GM04504 (cell line): ENCODE measurements around the gene PABPN1L.

Experiments used
- DNase-seq: peaks from one replicate; pipeline ENCODE4 v3.0.0-alpha.2; 2012; ENCODE audit warnings: low read depth

The PABPN1L gene

DNA sequence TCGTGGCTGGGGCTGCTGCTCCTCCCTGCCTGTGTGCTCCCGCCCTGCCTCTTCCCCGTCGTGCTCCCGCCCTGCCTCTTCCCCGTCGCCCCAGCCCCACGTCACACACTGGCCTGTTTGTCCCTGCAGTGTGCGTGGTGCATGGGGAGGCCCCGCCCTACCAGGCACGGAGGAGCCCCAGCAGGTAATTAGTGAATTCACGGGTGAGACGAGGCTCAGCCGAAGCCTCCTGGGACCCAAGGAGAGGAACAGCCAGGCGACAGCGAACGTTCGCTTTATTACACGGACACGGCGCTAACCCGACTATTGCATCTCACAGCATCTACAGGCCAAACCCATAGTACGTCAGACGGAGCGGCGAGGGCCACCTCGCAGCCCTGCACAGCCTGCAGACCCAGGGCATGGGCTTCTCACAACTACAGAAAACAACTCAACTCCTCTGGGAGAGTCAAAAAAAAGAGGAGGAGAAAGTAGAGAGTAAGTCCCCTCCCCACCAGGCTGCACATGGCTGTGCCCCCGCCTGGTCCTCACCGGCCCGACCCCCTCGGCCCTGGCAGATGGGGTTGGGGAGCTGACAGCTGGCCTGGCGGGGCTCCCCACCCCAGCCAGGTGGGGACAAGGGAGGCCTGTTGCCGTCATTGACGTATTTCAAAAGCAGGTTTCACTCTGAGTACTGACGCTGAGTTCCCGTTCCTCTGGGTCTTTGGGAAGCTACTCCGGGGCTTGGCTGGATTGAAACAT, 4.3 kb upstream of the PABPN1L start:
- no peak for DNase-seq

- no peak for DNase-seq
These were observed 3.2 kb upstream of the PABPN1L start for GRCh38 chr16:88869673-88869980.

DNA sequence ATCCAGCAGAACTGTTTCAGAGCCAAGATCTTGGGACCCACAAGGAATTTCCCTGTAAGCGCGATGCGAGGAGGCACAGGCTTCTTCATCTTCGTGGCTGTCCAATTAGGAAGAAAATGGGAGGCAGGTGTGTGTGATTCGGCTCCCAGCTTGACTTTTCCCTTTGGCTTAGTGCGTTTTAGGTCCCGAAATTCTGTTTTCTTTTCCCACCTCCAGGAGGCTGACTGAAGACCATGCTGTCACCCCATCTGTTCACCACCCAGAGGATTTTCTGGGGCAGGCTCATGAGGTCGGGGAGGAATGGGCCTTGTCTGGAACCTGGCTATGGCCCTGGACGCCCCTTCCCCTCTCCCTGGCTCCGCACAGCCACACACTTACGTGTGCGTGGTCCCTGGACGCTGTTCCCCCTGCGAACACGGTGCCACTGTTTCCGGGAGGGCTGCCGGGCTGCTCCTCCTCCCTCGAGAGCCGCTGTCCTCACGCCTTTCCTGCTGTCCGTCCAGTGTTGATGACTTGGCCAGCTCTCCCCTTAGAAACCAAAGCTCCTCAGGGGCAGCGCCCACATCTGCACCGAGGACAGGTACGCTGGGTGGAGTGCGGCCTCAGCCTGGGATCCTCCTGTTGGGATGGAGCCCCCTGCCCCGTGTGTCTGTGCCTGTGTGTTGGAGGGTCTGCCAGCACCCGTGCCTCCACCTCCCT, 2.7 kb upstream of the PABPN1L start:
- DNase-seq = no peak

- no peak for DNase-seq
These were observed 1.3 kb upstream of the PABPN1L start for GRCh38 chr16:88867581-88868246.

DNA sequence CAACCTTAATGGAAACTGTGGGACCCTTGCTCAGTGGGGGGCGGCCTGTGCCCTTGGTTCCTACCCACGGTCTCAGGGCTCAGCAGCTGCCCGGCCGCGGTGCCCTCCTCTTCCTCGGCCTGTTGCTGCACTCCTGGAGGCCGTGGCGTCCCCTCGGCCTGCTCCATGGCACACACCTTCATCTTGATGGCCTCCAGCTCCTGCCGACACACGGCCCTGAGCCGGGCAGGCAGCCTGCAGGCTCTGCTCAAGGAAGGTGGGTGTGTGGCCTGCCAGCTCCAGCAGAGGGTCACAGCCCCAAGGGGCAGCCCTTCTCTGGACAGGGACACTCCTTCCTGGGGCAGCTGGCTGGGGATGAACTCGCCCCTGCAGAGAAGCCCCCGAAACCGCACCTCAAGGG, 718 bp downstream of the PABPN1L start:
- DNase-seq = no peak

- DNase-seq = no peak
These were observed 1.1 kb downstream of the PABPN1L start for GRCh38 chr16:88865310-88865709.

- no peak for DNase-seq
These were observed 1.9 kb downstream of the PABPN1L start for GRCh38 chr16:88864521-88864920.

- no peak for DNase-seq
These were observed 2.4 kb downstream of the PABPN1L start for GRCh38 chr16:88864099-88864498.

DNA sequence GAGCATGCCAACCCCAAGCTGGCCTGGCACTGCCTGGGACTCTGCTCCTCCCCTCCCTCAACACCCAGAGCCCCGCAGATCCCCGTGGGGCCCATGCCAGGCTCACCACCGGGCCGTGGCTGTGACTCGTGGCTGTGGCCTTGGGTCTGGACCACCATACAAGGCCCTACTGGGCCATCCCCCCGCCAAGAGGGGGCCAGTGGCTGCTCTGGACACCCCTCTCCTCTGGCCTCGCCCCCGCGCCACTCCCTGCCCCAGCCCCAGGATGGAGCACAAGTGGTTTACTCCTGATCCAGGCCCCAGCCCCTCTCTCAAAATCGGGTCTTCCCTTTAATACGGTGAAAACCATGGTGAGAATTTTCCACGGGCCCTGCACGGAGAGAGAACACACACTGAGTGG, 3.0 kb downstream of the PABPN1L start:
- no peak for DNase-seq

DNA sequence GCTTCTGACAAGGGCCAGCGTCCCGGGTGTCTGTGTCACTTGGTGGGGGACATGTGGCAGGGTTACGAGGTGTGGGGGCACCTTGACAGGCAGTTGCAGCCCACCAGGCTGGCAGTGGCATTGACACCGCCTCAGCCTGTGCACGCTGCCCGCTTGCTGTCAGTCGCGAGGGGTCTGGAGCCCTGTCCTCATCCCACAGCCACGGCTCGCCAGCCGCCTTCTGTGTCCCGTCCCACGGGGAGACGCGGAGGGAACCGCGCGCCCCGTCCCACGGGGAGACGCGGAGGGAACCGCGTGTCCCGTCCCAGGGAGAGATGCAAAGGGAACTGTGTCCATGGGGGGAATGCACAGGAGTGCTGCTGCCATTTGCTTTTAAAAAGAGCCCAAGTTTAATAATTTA, 3.5 kb downstream of the PABPN1L start:
- DNase-seq = no peak

GRCh38 chr16:88861359-88861758, 5.1 kb downstream of the PABPN1L start:
- no peak for DNase-seq

GRCh38 chr16:88859381-88860091, 6.9 kb downstream of the PABPN1L start:
- DNase-seq = no peak

DNA sequence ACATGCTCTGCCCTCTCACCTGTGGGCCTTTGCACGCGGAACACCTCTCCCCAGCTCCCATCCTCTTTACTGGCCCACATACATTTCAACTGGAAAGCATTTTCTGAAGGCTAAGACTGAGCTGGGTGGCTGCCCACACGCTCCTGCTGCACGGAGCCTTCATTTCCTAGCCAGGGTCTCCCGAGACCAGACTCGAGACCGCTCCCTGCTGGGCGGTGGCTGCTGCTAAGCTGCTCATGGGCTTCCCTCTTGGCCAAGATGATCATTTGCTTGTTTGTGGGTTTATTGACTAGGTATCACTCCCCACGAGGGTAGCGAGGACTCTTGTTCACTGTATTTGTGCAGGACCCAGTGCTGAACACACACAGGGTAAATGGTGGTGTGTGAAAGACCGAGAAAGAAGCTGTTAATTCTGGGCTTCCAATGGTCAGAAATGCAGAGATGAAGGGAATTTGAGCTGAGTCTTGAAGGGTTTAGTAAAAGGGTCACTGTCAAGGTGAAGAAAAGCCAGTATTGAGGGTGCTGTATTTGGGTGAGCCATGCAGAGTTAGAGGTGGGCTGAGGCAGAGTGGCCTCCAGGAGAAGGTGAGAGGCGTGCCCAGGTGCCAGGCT, 8.6 kb downstream of the PABPN1L start:
- DNase-seq = peak; percentile 42

- peak; percentile 89 for DNase-seq
These were observed 9.4 kb downstream of the PABPN1L start, which contains the start of the genes GALNS and TRAPPC2L for GRCh38 chr16:88856828-88857727. GALNS (minus strand) TSS chr16:88856947; CDS start chr16:88856877, 70 bp downstream. TRAPPC2L (plus strand) TSS chr16:88857127; CDS start chr16:88857151, 24 bp downstream.

- no peak for DNase-seq
These were observed 10.2 kb downstream of the PABPN1L start for GRCh38 chr16:88856122-88856827.

GRCh38 chr16:88855736-88856121, 10.7 kb downstream of the PABPN1L start:
- DNase-seq = no peak

DNA sequence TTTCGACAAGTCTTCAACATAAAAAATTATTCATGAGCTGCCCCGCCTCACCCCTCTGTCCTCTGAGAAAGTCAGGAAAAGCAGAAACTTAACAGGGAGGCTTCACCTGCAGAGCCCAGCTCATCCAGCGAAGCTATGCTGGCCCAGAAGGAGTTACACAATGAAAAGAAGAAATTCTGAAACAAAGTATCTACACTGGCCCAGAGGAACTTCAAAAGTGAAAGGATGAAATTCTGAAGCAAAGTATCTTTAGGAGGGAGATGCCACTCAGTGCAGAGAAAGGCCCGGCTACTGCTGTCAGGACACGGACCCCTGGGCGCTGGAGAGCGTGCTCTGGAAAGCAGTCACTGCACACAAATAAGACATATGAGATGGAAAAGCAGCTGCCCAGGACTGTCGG, 11.3 kb downstream of the PABPN1L start:
- no peak for DNase-seq

GRCh38 chr16:88854306-88855111, 12.0 kb downstream of the PABPN1L start:
- DNase-seq = no peak

- no peak for DNase-seq
These were observed 13.0 kb downstream of the PABPN1L start for GRCh38 chr16:88853325-88853941.
